ENCODE data around the gene CDH1. TPM values are rescaled to one million over a fixed set of nuclear protein-coding genes. Genes with fewer than 3 reads are reported as not detected.
A peak's percentile ranks its signal among the peaks of the same experiment; 100 is the strongest.

Gene CDH1
- total and polyA plus RNA-seq, 2 donors from 2014 or later: 47.0 to 149 TPM

DNA sequence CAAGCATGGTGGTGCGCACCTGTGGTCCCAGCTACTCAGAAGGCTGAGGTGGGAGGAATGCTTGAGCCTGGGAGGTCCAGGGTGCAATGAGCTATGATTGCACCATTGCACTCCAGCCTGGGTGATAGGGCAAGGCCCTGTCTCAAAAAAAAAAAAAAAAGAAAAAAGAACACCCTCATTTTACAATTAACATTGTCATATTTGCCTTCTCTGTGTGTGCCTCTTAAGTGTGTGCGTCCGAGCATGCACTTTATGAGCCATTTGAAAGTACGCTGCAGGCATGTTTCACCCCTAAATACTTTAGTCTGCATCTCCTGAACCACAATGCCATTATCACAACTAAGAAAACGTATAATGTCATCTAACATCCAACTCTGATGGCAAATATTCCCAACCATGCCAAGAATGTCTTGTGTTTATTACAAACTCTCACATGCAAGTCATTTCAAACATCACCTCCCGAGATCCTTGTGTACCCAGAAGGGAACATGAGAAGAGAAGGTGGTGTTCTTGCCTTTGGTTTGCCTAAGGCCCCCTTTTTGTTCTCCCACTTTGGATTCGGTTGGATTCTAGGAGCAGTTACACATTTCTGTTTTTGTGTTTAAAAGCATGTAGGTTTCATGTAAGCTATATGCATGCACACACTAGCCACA, 38.0 kb downstream of the CDH1 start:
- FAIRE-seq (no peak), DNase-seq (no peak)
- Histone ChIP-seq H3K4me1 (ENCODE audit: control insufficient read depth in 2 of 3, insufficient read depth in 2 of 3, low read depth in 1 of 3, low read length in 3 of 3) (peaks cover 0 to 14% (median 6%) of the 10 kb centered on the region in 3 donors), H3K27ac (ENCODE audit: low read depth in 2 of 2, low read length in 2 of 2) (no peak overlapping the region), H3K9ac (ENCODE audit: low read length in 3 of 3) (no peak overlapping the region), H3K4me3 (ENCODE audit: low read length in 3 of 3) (no peak overlapping the region), H3K9me3 (ENCODE audit: control insufficient read depth in 2 of 3, insufficient read depth in 1 of 3, low read length in 3 of 3) (no peaks in the 10 kb centered on the region), H3K36me3 (ENCODE audit: control insufficient read depth in 2 of 3, insufficient read depth in 3 of 3, low read length in 3 of 3) (no peaks in the 10 kb centered on the region), H3K27me3 (ENCODE audit: control insufficient read depth, insufficient read depth, low read length) (no peaks in the 10 kb centered on the region)
- intact Hi-C loops (cut with DNase I): no loop called here
- no peak for TF ChIP-seq CTCF (IDR thresholded peaks at IDR 0.05; ENCODE audit: borderline replicate concordance, extremely low read depth, insufficient read depth)

DNA sequence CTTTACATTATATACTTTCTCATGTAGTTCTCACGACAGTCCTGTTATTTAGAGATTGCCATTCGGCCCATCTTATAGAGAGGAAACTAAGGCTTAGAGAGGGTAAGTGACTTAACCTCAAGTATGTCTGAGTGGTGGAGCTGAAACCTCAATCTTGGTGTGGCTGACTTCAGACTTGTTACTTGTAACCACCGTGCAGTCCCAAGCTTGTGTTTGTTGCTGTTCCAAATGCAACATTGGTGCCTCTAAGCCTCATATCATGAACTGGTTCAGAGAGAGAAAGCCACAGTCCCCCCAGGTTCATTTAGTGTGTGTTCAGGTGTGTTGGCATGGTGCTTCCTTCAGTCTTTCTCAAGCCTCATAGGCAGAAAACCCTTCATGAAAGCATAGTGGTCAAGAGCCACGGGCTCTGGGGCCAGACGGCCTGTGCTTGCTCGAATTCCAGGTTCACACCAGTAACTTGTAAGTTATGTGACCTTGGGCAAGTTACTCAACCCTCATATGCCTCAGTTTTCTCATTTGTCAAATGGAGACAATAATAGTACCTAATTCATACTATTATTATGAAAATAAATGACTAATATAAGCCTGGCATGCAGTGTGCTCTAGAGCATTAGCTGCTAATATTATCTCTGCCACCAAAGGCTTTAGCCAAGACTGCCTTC, 39.9 kb downstream of the CDH1 start:
- Histone ChIP-seq H3K4me1 (ENCODE audit: control insufficient read depth in 2 of 3, insufficient read depth in 2 of 3, low read depth in 1 of 3, low read length in 3 of 3) (peaks cover 0 to 14% (median 6%) of the 10 kb centered on the region in 3 donors), H3K9ac (ENCODE audit: low read length in 3 of 3) (no peak overlapping the region), H3K4me3 (ENCODE audit: low read length in 3 of 3) (no peak overlapping the region), H3K27ac (ENCODE audit: low read depth in 2 of 2, low read length in 2 of 2) (no peak overlapping the region), H3K36me3 (ENCODE audit: control insufficient read depth in 2 of 3, insufficient read depth in 3 of 3, low read length in 3 of 3) (no peaks in the 10 kb centered on the region), H3K9me3 (ENCODE audit: control insufficient read depth in 2 of 3, insufficient read depth in 1 of 3, low read length in 3 of 3) (no peaks in the 10 kb centered on the region), H3K27me3 (ENCODE audit: control insufficient read depth, insufficient read depth, low read length) (no peaks in the 10 kb centered on the region)
- intact Hi-C loops (cut with DNase I): no loop called here
- TF ChIP-seq CTCF (IDR thresholded peaks at IDR 0.05; ENCODE audit: borderline replicate concordance, extremely low read depth, insufficient read depth): no peak
- FAIRE-seq (no peak), DNase-seq (no peak)

DNA sequence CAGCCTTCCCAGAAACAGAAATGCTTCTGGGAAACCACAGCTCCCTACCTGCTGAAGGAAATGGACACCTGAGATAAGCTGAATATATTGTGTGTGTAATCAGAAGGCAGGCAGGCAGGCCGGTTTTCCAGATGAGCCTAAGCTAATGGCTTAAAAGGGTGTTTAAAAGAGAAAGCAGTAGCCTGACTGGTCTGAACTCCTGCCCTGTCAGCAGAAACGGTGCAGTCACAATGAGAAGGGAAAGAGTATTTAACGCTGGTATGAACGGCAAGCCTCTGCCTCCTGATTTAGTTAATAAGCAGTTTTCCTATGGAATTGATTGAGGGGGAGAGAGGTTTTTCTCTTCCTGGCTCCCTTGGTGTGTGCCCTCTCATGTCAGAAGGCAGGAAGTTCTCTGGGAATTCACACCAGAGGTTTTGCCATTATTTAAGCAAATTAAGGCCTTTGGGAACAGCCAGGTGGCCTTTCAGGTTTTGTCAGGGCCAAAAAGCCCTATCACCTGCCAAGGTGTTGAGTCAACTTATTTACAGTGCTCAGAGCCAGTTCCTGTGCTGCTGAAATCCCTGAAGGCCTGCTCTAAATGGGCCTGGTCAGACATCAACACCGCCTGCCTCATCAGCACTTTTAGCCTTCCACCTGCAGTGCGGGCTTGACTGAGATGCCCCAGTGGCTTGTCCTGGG, 41.6 kb downstream of the CDH1 start:
- no peak for TF ChIP-seq CTCF (IDR thresholded peaks at IDR 0.05; ENCODE audit: borderline replicate concordance, extremely low read depth, insufficient read depth)
- no peaks in the 10 kb centered on the region for H3K36me3 ChIP-seq (ENCODE audit: control insufficient read depth in 2 of 3, insufficient read depth in 3 of 3, low read length in 3 of 3)
- no peak for FAIRE-seq
- H3K27ac ChIP-seq (ENCODE audit: low read depth in 2 of 2, low read length in 2 of 2): peak overlapping the region; percentile 27 to 79
- H3K9ac ChIP-seq (ENCODE audit: low read length in 3 of 3): no peak overlapping the region
- peak in 2 of 5 donors; percentile 34 to 52 for DNase-seq
- no peak overlapping the region for H3K4me3 ChIP-seq (ENCODE audit: low read length in 3 of 3)
- intact Hi-C loops (cut with DNase I): no loop called here
- peaks cover 0 to 16% (median 6%) of the 10 kb centered on the region in 3 donors for H3K4me1 ChIP-seq (ENCODE audit: control insufficient read depth in 2 of 3, insufficient read depth in 2 of 3, low read depth in 1 of 3, low read length in 3 of 3)
- H3K27me3 ChIP-seq (ENCODE audit: control insufficient read depth, insufficient read depth, low read length): no peaks in the 10 kb centered on the region
- no peaks in the 10 kb centered on the region for H3K9me3 ChIP-seq (ENCODE audit: control insufficient read depth in 2 of 3, insufficient read depth in 1 of 3, low read length in 3 of 3)

Measured in kidney (tissue), 14 donors.